Liver (tissue), 9 donors: Measurements from ENCODE around the gene GALNT17. TPM values are rescaled to one million over a fixed set of nuclear protein-coding genes. Genes with fewer than 3 reads are reported as not detected.

Experiments
- DNase-seq: peaks from one replicate; pipeline ENCODE4 v3.0.0-alpha.2; 2017; ENCODE audit warnings: low spot score
- H3K27ac ChIP-seq, 2 donors: one replicate each; pipeline ENCODE4 v1.7.0; 2013; ENCODE audit warnings: inconsistent platforms in 2 of 2, low read length in 2 of 2, control low read depth in 1 of 2, low read depth in 1 of 2, mild to moderate bottlenecking in 1 of 2
- H3K27me3 ChIP-seq, 4 donors: one replicate each; pipeline versions ENCODE4 v1.6.1 to v1.7.0; 2013; ENCODE audit warnings: low read length in 3 of 4, inconsistent platforms in 1 of 4, mild to moderate bottlenecking in 1 of 4, moderate library complexity in 1 of 4; ENCODE audit not compliant: control insufficient read depth in 4 of 4, insufficient read depth in 4 of 4
- H3K36me3 ChIP-seq, 4 donors: one replicate each; pipeline versions ENCODE4 v1.6.1 to v1.7.0; 2013; ENCODE audit warnings: low read length in 3 of 4, mild to moderate bottlenecking in 3 of 4, low read depth in 1 of 4, moderate library complexity in 1 of 4; ENCODE audit not compliant: control insufficient read depth in 4 of 4, insufficient read depth in 3 of 4
- H3K4me1 ChIP-seq, 4 donors: one replicate each; pipeline versions ENCODE4 v1.6.1 to v1.7.0; 2013; ENCODE audit warnings: low read length in 3 of 4, mild to moderate bottlenecking in 3 of 4, moderate library complexity in 1 of 4; ENCODE audit not compliant: control insufficient read depth in 4 of 4, insufficient read depth in 4 of 4
- H3K4me3 ChIP-seq, 3 donors: one replicate each; pipeline versions ENCODE4 v1.6.1 to v1.7.0; 2013; ENCODE audit warnings: low read length in 3 of 3, control low read depth in 1 of 3, low read depth in 1 of 3, mild to moderate bottlenecking in 1 of 3
- H3K9ac ChIP-seq, 2 donors: one replicate each; pipeline ENCODE4 v1.7.0; 2013; ENCODE audit warnings: low read length in 2 of 2, mild to moderate bottlenecking in 2 of 2, moderate library complexity in 2 of 2, control low read depth in 1 of 2, low read depth in 1 of 2
- H3K9me3 ChIP-seq, 4 donors: one replicate each; pipeline versions ENCODE4 v1.6.1 to v1.7.0; 2013; ENCODE audit warnings: low read length in 3 of 4; ENCODE audit not compliant: control insufficient read depth in 4 of 4
- EGR1 ChIP-seq, 2 donors: IDR thresholded peaks; 2 replicates each; pipeline ENCODE4 v1.6.1; 2016 to 2018; ENCODE audit warnings: antibody characterized with exemption in 2 of 2, low read depth in 2 of 2
- FOXA1 ChIP-seq: IDR thresholded peaks from 2 replicates; pipeline ENCODE4 v1.6.1; 2016; ENCODE audit warnings: antibody characterized with exemption
- GABPA ChIP-seq, 2 donors: IDR thresholded peaks in 1 of 2; conservative IDR thresholded peaks in 1 of 2; 2 replicates each; pipeline ENCODE4 v1.6.1; 2016; ENCODE audit warnings: antibody characterized with exemption in 2 of 2, mild to moderate bottlenecking in 1 of 2, moderate library complexity in 1 of 2
- HNF4A ChIP-seq, 2 donors: conservative IDR thresholded peaks; 2 replicates each; pipeline ENCODE4 v1.6.1; 2016; ENCODE audit warnings: antibody characterized with exemption in 2 of 2, mild to moderate bottlenecking in 2 of 2
- HNF4G ChIP-seq: IDR thresholded peaks from 2 replicates; pipeline ENCODE4 v1.6.1; 2016; ENCODE audit warnings: antibody characterized with exemption
- JUND ChIP-seq, 2 donors: IDR thresholded peaks; 2 replicates each; pipeline ENCODE4 v1.6.1; 2016; ENCODE audit warnings: antibody characterized with exemption in 2 of 2
- RAD21 ChIP-seq, 2 donors: IDR thresholded peaks; 2 replicates each; pipeline ENCODE4 v1.6.1; 2016; ENCODE audit warnings: antibody characterized with exemption in 2 of 2, mild to moderate bottlenecking in 2 of 2
- RXRA ChIP-seq, 2 donors: IDR thresholded peaks; 2 replicates each; pipeline ENCODE4 v1.6.1; 2017 to 2018; ENCODE audit warnings: antibody characterized with exemption in 2 of 2, mild to moderate bottlenecking in 1 of 2
- SP1 ChIP-seq: IDR thresholded peaks from 2 replicates; pipeline ENCODE4 v1.6.1; 2018; ENCODE audit warnings: antibody characterized with exemption, mild to moderate bottlenecking
- YY1 ChIP-seq: IDR thresholded peaks from 2 replicates; pipeline ENCODE4 v1.6.1; 2016; ENCODE audit warnings: antibody characterized with exemption, mild to moderate bottlenecking
- WGBS: extraction: QIAGEN DNeasy Blood & Tissue Kit; methylation state at CpG from one replicate; pipeline ENCODE4 v1.1.7; 2013; 5-methylcytosine and 5-hydroxymethylcytosine counted together
- polyA plus RNA-seq, 2 donors: library from polyadenylated mRNA; stranded (reverse) in 1 of 2; unstranded in 1 of 2; fragments of 200-250 nt in 1 of 2; fragments of >200 nt in 1 of 2; fragmentation: Nextera tagmentation in 1 of 2; extraction: Ambion mirVana in 1 of 2; gene quantifications; one replicate each; pipeline versions ENCODE4 v1.2.1 to v1.2.3, GENCODE V29; 2013 to 2015
- total RNA-seq, 2 donors: library from RNA; depleted of rRNA; stranded (reverse); fragments of >200 nt; gene quantifications; one replicate each; pipeline ENCODE4 v1.2.3, GENCODE V29; 2014
- TF ChIP-seq, protein P1 (sequence below): IDR thresholded peaks from 2 replicates; pipeline ENCODE4 v1.6.1; 2016; ENCODE audit warnings: antibody characterized with exemption, mild to moderate bottlenecking
- TF ChIP-seq, protein P2 (sequence below): IDR thresholded peaks from 2 replicates; pipeline ENCODE4 v1.6.1; 2016; ENCODE audit warnings: antibody characterized with exemption
- TF ChIP-seq, protein P3 (sequence below): IDR thresholded peaks from 2 replicates; pipeline ENCODE4 v1.6.1; 2016; ENCODE audit warnings: antibody characterized with exemption
- TF ChIP-seq, protein P4 (sequence below): fragments of 150-350 bp; IDR thresholded peaks from 2 replicates; pipeline ENCODE4 v1.5.1; 2017; ENCODE audit warnings: improper control_type of control experiment, low read depth, low read length; ENCODE audit not compliant: missing input control
- donor health status: healthy.
- donor health status: healthy.
- donor health status: healthy.
- donor health status: healthy.
- donor health status: healthy.

The GALNT17 gene
- total and polyA plus RNA-seq, 4 donors, result 0.10 to 0.42 (median 0.37) TPM; not detected in 1

DNA sequence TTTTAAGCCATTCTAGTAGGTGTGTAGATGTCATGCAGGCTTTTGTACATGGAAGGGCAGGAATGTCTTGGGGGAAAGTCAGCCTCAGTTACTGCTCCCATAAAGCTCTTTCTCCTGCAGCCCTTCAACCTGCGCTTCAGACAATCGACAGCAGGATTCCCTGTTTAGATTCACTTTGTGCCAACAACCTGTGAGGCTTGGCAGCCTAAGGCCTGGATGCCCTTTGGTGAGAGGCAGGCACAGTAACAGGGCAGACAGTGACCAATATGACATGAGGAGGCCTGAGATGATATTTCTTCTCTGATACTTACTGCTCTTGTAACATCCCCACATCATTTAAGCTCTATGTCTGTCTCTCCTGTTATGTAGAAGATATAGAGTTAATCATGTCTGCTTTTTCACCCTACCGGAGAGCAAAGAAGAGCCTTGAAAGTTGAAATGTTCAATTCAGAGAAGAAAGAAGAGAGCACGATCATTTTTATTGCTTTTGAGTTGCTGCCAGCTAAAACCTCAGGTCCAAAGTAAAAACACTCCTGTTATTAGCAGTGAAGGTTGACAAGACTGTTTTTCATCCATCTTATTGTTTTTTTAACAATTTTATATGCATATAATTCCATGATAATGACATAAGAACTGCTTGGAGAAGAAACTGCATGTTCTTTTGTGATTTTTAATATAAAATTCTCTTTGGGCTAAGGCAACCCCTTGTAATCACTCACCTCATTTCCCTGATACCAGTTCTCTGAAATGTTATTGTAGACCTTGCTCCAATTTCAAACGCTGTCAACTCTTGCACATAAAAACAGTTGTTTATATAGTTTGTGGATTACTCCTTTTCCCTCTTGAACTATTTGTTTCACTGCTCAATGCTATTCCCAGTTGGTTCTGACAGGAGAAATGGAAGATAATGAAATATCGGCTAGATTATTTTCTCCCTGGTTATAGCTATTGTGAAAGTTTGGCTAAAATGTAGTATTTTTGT, 140.9 kb downstream of the GALNT17 start:
- no peak for DNase-seq

More for the DNA sequence above, 140.9 kb downstream of the GALNT17 start:
- Histone ChIP-seq H3K36me3 (no peaks in the 10 kb centered on the region), H3K9me3 (peaks cover 0 to 6% (median 3%) of the 10 kb centered on the region in 4 donors), H3K4me1 (no peaks in the 10 kb centered on the region), H3K27me3 (no peaks in the 10 kb centered on the region), H3K27ac (no peak overlapping the region), H3K4me3 (no peak overlapping the region), H3K9ac (no peak overlapping the region)
- no peak for TF ChIP-seq GABPA (IDR thresholded peaks at IDR 0.05 in 1 of 2, conservative IDR thresholded peaks at IDR 0.05 in 1 of 2)
- TF ChIP-seq, protein P1, sequence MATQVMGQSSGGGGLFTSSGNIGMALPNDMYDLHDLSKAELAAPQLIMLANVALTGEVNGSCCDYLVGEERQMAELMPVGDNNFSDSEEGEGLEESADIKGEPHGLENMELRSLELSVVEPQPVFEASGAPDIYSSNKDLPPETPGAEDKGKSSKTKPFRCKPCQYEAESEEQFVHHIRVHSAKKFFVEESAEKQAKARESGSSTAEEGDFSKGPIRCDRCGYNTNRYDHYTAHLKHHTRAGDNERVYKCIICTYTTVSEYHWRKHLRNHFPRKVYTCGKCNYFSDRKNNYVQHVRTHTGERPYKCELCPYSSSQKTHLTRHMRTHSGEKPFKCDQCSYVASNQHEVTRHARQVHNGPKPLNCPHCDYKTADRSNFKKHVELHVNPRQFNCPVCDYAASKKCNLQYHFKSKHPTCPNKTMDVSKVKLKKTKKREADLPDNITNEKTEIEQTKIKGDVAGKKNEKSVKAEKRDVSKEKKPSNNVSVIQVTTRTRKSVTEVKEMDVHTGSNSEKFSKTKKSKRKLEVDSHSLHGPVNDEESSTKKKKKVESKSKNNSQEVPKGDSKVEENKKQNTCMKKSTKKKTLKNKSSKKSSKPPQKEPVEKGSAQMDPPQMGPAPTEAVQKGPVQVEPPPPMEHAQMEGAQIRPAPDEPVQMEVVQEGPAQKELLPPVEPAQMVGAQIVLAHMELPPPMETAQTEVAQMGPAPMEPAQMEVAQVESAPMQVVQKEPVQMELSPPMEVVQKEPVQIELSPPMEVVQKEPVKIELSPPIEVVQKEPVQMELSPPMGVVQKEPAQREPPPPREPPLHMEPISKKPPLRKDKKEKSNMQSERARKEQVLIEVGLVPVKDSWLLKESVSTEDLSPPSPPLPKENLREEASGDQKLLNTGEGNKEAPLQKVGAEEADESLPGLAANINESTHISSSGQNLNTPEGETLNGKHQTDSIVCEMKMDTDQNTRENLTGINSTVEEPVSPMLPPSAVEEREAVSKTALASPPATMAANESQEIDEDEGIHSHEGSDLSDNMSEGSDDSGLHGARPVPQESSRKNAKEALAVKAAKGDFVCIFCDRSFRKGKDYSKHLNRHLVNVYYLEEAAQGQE, result no peak
- TF ChIP-seq FOXA1, result no peak
- TF ChIP-seq, protein P2, sequence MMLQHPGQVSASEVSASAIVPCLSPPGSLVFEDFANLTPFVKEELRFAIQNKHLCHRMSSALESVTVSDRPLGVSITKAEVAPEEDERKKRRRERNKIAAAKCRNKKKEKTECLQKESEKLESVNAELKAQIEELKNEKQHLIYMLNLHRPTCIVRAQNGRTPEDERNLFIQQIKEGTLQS, result no peak
- TF ChIP-seq SP1, result no peak
- TF ChIP-seq RAD21 (IDR thresholded peaks at IDR 0.05), result no peak
- no peak for TF ChIP-seq JUND (IDR thresholded peaks at IDR 0.05)
- no peak for TF ChIP-seq RXRA (IDR thresholded peaks at IDR 0.05)
- TF ChIP-seq YY1, result no peak
- TF ChIP-seq, protein P3, sequence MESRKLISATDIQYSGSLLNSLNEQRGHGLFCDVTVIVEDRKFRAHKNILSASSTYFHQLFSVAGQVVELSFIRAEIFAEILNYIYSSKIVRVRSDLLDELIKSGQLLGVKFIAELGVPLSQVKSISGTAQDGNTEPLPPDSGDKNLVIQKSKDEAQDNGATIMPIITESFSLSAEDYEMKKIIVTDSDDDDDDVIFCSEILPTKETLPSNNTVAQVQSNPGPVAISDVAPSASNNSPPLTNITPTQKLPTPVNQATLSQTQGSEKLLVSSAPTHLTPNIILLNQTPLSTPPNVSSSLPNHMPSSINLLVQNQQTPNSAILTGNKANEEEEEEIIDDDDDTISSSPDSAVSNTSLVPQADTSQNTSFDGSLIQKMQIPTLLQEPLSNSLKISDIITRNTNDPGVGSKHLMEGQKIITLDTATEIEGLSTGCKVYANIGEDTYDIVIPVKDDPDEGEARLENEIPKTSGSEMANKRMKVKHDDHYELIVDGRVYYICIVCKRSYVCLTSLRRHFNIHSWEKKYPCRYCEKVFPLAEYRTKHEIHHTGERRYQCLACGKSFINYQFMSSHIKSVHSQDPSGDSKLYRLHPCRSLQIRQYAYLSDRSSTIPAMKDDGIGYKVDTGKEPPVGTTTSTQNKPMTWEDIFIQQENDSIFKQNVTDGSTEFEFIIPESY, result no peak
- TF ChIP-seq HNF4G, result no peak
- TF ChIP-seq, protein P4, sequence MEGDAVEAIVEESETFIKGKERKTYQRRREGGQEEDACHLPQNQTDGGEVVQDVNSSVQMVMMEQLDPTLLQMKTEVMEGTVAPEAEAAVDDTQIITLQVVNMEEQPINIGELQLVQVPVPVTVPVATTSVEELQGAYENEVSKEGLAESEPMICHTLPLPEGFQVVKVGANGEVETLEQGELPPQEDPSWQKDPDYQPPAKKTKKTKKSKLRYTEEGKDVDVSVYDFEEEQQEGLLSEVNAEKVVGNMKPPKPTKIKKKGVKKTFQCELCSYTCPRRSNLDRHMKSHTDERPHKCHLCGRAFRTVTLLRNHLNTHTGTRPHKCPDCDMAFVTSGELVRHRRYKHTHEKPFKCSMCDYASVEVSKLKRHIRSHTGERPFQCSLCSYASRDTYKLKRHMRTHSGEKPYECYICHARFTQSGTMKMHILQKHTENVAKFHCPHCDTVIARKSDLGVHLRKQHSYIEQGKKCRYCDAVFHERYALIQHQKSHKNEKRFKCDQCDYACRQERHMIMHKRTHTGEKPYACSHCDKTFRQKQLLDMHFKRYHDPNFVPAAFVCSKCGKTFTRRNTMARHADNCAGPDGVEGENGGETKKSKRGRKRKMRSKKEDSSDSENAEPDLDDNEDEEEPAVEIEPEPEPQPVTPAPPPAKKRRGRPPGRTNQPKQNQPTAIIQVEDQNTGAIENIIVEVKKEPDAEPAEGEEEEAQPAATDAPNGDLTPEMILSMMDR, result no peak
- no peak for TF ChIP-seq EGR1 (IDR thresholded peaks at IDR 0.05; ENCODE audit: low read depth in 2 of 2)
- TF ChIP-seq HNF4A (conservative IDR thresholded peaks at IDR 0.05), result no peak
- WGBS, result 60% methylated on average over 6 of the region's 6 CpGs
